Ishikawa (cell line): Measurements from ENCODE around the gene LURAP1L.

ENCODE experiments used
- EGR1 ChIP-seq: IDR thresholded peaks from 2 replicates; pipeline ENCODE4 v1.6.1; 2012
- MAX ChIP-seq: IDR thresholded peaks from 2 replicates; pipeline ENCODE4 v1.6.1; 2012
- RAD21 ChIP-seq: IDR thresholded peaks from 2 replicates; pipeline ENCODE4 v1.6.1; 2012; ENCODE audit warnings: low read depth

- no peak for TF ChIP-seq RAD21
- no peak for TF ChIP-seq EGR1
- TF ChIP-seq MAX = no peak
These were observed 3.6 kb downstream of the LURAP1L start for GRCh38 chr9:12778389-12778788.
